ENCODE results near the gene FHL3. TPM values are rescaled to one million over a fixed set of nuclear protein-coding genes. Genes with fewer than 3 reads are reported as not detected.

Gene FHL3
- total RNA-seq, 2 donors from 2014 or later: 7.3 to 7.8 TPM

DNA sequence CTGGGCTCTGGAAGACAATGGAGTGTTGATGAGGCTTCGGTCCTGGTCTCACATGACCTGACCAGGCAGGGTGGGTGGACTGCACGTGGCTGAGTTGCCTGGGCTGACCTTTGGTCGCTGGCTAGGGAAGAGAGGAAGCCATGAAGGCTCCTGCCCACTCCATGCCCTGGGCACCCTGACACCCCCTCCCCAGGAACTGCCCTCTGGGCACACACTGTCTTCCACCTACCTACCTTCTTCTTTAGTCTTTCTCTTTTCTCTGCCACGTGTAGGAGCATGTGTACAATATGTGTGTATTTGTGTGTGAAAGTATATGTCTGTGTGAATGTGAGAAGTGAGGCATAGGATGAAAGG is 26.2 kb upstream of the FHL3 start:
- no peaks in the 10 kb centered on the region for H3K27me3 ChIP-seq
- DNase-seq (no peak), ATAC-seq (no peak)
- H3K27ac ChIP-seq: peak overlapping the region in 1 of 4 donors; percentile 52
- H3K9me3 ChIP-seq: no peaks in the 10 kb centered on the region
- intact Hi-C loops (cut with DNase I): loop anchor here (10.0 kb wide), 1 partner anchor 803 kb away; no protein-coding TSS in a partner anchor
- 35 to 43% methylated on average over 1 to 4 of the region's 4 CpGs for whole genome bisulfite sequencing, 2 donors
- H3K4me1 ChIP-seq: peaks cover 31% of the 10 kb centered on the region
- no peak overlapping the region for H3K4me3 ChIP-seq
- TF ChIP-seq CTCF (IDR thresholded peaks at IDR 0.05) (no peak), POLR2A (IDR thresholded peaks at IDR 0.05) (no peak)
- H3K36me3 ChIP-seq (replicated peaks in 1 of 2; ENCODE audit: insufficient read depth in 1 of 2, low read depth in 2 of 2): no peaks in the 10 kb centered on the region

DNA sequence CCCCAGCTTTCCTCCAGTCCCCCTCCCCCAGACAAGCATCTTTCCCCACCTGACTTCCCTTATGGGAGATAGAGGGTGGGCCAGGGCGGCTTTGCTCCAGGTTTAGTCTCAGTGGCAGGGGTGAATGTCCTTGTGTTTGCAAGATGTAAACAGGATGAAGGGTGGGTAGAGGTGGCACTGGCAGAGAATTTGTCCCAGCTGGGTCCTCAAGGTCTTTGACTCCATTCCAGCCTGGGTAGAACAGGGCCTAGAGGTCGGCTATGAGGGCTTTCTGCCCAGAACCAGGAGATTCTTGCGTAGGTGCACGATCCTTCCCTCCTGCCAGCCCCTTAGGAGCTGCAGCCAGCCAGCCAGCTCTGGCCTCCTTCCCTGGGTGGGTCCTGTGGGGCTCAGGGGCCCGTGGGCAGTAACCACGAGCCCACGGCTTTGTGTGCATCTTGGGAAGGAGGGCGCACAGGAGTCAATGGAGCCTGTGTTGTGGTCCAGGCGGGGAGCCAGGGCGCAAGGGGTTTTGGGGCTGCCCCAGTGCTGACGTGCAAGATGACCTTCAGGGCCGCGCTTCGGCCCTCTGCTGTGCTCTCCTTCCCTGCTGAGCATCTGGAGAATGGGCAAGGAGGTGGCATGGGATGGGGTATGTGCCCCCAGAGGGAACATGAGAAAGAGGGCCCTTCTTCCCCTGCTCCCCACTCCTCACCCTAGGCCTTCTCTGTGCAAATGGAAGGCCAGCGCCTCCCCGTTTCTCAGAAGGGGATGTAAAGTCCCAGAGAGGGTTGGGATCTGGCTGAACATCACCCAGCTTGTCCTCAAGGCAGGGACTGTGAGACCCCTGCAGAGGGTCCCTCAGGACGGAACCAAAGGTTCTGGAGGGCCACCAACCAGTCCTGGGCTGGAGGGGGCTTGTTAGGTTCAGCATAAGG is 25.5 kb upstream of the FHL3 start:
- intact Hi-C loops (cut with DNase I): loop anchor here (10.0 kb wide), 1 partner anchor 804 kb away; no protein-coding TSS in a partner anchor

DNA sequence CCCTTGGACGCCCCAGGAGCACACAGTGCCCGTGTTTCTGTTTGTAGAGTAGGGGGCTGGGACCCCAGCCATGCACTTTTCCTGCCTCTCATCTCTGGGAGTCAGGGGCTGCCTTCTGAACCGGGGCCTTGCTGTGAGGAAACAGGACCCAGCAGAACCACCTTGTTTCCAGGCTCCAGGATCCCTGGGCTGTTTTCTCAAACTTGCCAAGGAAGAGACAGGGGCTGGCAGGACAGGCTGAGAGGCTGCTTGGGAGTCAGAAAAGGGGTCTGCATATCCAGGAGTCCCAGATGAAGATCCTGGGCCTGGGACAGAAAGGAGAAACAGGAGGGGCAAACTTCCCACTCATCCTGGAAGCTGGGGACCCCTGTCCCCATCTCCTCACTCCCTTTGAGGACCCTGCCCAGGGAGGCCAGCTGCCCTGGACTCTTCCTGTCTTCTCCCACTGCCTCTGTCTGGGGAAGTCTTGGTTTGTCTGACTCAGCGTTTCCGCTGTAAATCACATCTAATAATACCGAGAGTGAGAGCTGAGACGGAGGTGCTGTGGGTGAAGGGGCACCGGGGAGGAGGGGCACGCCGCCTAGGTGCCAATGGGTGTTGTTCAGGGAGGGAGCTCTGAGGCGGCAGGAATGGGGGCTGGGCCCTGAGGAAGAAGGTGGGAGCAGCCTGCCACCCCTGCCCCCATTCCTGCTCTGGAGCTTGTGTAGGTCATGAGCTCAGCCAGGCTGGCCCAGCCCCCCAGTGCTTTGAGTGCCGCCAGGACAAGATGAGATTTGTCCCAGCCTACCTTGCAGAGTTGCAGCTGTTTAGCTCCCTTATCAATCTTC is 24.6 kb upstream of the FHL3 start:
- intact Hi-C loops (cut with DNase I): loop anchor here (10.0 kb wide), 1 partner anchor 805 kb away; no protein-coding TSS in a partner anchor
- peaks cover 31% of the 10 kb centered on the region for H3K4me1 ChIP-seq
- no peaks in the 10 kb centered on the region for H3K27me3 ChIP-seq
- H3K27ac ChIP-seq: peak overlapping the region; percentile 52 to 79 (median 64)
- TF ChIP-seq CTCF (IDR thresholded peaks at IDR 0.05) (no peak), POLR2A (IDR thresholded peaks at IDR 0.05) (peak in 1 of 3 donors; percentile 10)
- no peak overlapping the region for H3K4me3 ChIP-seq
- peak; percentile 70 for ATAC-seq
- no peaks in the 10 kb centered on the region for H3K9me3 ChIP-seq
- peaks cover 0 to 9% of the 10 kb centered on the region in 2 donors for H3K36me3 ChIP-seq (replicated peaks in 1 of 2; ENCODE audit: insufficient read depth in 1 of 2, low read depth in 2 of 2)
- DNase-seq: peak; percentile 53 to 83 (median 77)
- 7 to 12% methylated on average over 9 to 12 of the region's 12 CpGs for WGBS, 2 donors

More for the DNA sequence above, 25.5 kb upstream of the FHL3 start:
- WGBS, 2 donors: 29 to 55% methylated on average over 7 to 17 of the region's 17 CpGs
- Histone ChIP-seq H3K27me3 (no peaks in the 10 kb centered on the region), H3K36me3 (replicated peaks in 1 of 2; ENCODE audit: insufficient read depth in 1 of 2, low read depth in 2 of 2) (peaks cover 0 to under 1% of the 10 kb centered on the region in 2 donors), H3K27ac (peak overlapping the region; percentile 52 to 79 (median 64)), H3K4me3 (no peak overlapping the region), H3K9me3 (no peaks in the 10 kb centered on the region), H3K4me1 (peaks cover 31% of the 10 kb centered on the region)
- TF ChIP-seq POLR2A (IDR thresholded peaks at IDR 0.05) (no peak), CTCF (IDR thresholded peaks at IDR 0.05) (no peak)
- DNase-seq (peak; percentile 50 to 83 (median 74)), ATAC-seq (peak; percentile 77)

DNA sequence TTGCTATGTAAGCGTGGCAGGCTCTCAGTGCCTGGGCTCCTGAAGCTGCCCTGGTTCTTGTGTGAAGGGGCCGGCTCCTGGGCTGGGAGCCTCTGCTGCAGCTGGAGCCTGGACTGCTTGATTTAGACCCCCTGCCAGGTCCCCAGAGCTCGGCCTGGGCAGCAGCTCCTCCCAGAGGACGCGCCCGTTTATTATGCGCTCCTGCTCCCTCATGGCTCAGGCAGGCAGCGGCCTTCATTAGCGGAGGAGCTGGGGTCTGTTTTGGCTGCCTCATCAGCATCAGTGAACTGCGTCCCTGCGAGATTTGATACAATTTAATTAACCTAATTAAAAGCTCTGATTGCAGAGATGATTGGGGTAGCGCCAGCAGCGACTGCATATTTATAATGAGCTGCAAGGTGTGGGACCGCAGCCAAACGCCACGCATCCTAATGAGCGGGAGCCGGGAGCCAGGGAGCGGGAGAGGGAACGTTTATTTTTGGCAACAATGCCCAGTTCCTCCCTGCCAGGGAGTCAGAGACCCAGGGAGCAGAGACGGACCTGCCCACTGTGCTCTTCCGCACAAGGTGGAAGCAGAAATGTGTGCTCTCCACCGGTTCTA is 23.9 kb upstream of the FHL3 start:
- TF ChIP-seq CTCF (IDR thresholded peaks at IDR 0.05) (no peak), POLR2A (IDR thresholded peaks at IDR 0.05) (no peak)
- 19 to 43% methylated on average over 11 to 23 of the region's 23 CpGs for WGBS, 2 donors
- Histone ChIP-seq H3K36me3 (replicated peaks in 1 of 2; ENCODE audit: insufficient read depth in 1 of 2, low read depth in 2 of 2) (peaks cover 0 to 12% of the 10 kb centered on the region in 2 donors), H3K27ac (peak overlapping the region; percentile 52 to 79 (median 64)), H3K27me3 (no peaks in the 10 kb centered on the region), H3K4me1 (peaks cover 31% of the 10 kb centered on the region), H3K9me3 (no peaks in the 10 kb centered on the region), H3K4me3 (no peak overlapping the region)
- DNase-seq (peak in 1 of 4 donors; percentile 47), ATAC-seq (no peak)
- intact Hi-C loops (cut with DNase I): no loop called here

All from body of pancreas (tissue), 4 donors.